GF-D8 (cell line): ENCODE results near the gene TDRD5.

ENCODE experiments used
- DNase-seq: peaks from one replicate; lab custom pipeline; 2025; lab: John Stamatoyannopoulos, UW

Gene TDRD5

GRCh38 chr1:179591592-179592580, at the start of gene TDRD5:
Gene TDRD5 (plus strand): TSS chr1:179591832. CDS start chr1:179592616, 784 bp downstream.
- no peak for DNase-seq

DNA sequence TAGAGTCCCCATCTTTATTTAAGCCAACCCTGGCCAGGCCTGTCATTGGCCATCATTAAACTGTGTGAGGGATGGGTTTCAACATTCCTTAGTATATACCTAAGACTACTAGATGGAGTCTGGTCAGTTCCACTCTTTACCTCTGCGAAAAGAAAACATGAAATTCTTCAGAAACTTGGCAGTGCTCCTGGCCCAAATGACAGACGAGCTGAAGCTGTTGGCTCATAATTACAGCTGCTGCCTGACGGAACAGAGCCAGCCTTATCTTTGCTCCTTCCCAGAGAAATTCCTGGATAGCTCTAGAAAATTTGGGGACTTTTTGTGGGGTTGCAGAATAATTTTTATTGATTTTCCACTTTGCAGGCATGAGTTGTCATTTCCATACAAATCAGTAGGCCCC, 46.3 kb upstream of the TDRD5 start:
- no peak for DNase-seq

- no peak for DNase-seq
Measured at GRCh38 chr1:179547021-179547535, 44.6 kb upstream of the TDRD5 start.

DNA sequence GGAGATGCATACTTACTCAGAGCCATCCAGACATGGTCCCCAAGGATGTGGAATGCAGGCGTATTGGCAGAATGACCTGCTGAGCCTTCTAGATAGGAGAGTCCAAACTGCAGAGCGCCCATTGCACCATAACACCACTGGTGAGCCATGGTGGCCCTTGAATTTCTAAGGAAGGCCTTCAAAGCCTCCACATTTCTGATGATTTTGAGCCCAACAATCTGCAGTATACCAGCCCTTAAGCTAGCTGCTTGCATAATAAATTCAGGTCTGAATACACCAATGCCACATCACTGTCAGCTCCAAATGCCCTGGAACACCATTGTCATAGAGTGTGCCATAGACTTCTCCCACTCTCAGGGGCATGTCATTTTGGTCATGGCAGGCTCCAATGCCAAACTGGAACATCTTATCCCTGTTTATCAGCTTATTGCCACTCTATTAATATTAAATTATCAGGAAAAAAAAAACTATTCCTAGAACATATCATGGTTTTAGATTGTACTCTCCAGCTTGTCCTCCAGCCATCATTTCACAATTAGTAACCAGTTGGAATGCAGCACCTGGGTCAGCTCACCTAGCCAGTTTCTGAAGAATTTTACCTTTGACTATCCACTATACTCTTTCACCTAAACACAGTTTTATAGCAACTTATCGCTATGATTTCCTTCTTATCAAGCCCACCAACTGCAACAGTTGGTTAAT, 42.8 kb upstream of the TDRD5 start:
- no peak for DNase-seq

- no peak for DNase-seq
Measured at GRCh38 chr1:179549368-179549700, 42.3 kb upstream of the TDRD5 start.

DNA sequence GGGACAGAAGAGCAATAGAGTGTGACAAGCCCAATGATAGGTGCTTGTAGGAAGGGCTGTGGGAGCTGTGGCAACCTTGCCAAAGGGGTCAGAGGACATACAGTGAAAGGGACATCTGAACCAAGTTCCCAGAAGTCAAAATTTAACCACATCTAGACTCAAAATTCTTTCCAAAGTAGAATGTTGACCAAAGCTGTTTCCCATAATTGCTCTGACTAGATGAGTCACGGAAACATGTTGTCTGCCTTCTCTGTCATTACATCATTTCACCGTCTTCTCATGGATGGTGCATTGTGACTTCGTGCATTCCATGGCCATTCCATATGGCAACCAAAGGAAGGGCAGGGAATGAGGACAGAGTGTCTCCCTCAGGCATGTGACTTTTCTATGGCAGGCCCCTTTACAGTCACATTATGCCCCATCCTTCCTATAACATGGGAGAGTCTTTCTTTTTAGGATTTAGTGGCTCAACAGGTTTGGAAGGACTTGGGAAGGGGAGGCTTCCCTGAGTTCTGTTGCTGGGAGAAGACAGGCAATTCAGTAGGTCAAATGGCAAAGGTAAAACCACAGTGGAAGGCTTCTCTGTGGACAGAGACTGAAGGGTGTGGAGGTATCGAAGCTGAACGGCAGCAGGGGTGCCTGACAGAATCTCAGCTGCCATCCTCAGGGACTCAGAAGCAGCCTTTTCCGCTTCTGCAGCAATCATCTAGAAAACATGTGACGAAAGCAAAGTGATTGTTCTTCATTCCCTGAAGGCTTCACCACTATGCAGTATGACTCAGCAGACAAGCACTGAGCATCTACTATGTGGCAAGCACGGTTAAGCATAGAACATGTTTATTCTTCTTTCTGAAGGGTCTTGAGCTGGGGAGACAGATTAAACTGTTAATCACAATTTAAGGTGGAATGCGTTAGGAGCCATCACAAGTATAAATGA, 40.6 kb upstream of the TDRD5 start:
- no peak for DNase-seq

DNA sequence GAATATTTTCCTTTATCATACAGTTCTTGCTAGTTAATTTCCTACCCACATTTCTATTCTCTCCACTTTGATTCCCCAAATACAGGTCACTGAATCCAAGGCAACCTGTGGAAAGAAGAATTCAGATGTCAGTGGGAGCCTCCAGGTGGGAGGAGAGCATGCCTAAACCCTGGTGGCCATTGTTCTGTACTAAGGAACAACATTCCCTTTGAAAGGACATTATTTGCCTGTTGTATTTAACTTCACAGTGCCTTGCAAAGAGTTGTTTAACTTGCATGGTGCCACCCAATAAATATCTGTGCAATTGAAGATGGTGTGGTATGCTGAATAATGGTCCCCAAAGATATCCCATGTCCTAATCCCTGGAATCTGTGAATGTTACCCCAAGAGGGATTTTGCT, 37.2 kb upstream of the TDRD5 start:
- no peak for DNase-seq

DNA sequence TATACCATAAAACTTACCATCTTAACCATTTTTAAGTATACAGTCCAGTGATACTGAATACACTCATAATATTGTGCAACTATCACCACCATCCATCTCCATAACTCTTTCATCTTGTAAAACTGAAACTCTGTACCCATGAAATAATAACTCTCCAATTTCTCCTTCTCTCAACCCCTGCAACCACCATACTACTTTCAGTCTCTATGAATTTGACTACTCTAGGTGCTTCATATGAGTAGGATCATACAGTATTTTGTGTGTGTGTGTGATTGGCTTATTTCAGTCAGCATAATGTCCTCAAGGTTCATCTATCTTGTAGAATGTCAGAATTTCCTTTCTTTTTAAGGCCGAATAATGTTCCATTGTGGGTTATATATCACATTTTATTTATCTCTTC, 33.6 kb upstream of the TDRD5 start:
- no peak for DNase-seq

DNA sequence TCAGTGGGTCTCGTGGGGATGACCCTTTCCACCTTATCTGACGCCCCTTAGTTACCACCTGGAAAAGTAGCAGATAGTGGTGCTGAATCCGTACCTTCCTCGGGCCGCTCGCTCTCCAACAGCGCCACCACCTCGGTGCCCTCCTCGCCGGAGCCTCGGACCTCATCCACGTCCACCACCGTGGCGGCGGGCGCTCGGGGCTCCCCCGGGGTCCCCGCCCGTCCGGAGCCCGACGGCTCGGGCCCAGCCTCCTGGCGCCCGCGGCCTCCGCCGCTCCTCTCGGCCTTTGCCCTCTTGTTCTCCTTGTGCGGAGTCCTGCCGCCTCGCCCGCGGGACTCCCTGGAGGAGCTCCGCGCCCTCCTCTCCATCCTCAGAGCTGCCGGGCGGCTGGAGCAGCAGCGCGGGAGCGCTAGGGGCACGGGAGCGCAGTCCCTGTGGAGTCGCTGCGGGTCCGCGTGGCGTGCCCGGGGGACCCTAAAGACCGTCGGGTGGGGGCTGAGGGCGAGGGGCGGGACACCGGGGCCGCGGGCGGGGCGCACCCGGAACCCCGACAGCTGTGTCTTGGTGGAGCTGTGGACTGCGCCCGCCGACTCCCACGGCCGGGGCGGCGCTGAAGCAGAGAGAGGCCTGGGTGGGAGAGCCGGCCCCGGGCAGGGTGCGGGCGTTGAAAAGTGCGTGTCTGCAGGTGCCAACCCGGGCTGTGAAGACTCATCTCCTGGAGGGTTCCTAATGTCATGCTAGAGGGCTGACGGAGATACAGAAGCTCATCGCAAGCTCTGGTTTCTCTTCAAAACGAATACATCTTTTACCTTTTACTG, 15.9 kb upstream of the TDRD5 start, which contains the start of gene NPHS2:
NPHS2 (minus strand) TSS at position 452 of the 818 bp plus-strand sequence; CDS start at position 368, 84 bp downstream.
- DNase-seq, result no peak

- DNase-seq, result no peak
Measured at GRCh38 chr1:179576509-179576908, 15.1 kb upstream of the TDRD5 start.

DNA sequence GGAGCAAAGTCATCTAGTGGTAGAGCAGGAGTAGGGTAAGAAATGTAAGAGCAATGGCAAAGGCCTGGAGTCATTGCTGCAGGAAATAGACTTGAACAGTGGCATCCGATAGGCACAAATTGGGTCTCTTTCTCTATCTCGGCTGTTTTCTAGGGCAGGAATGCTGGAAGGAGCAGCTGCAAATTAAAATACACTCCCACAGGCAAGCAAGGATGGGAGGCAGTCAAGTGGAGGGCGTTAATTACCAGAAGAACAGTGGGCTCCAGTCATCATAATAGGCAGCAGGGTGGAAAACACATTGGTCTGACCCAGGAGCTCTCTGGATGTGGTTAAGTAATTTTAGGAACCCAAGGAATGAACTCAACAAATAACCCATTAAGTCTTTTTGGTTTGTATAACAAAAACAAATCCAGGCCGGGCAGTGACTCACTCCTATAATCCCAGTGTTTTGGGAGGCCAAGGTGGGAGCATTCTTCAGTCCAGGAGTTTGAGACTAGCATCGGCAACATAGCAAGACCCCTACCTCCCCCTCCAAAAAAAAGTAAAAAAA, 7.8 kb upstream of the TDRD5 start:
- no peak for DNase-seq

- no peak for DNase-seq
Measured at GRCh38 chr1:179586107-179586823, 5.4 kb upstream of the TDRD5 start.

DNA sequence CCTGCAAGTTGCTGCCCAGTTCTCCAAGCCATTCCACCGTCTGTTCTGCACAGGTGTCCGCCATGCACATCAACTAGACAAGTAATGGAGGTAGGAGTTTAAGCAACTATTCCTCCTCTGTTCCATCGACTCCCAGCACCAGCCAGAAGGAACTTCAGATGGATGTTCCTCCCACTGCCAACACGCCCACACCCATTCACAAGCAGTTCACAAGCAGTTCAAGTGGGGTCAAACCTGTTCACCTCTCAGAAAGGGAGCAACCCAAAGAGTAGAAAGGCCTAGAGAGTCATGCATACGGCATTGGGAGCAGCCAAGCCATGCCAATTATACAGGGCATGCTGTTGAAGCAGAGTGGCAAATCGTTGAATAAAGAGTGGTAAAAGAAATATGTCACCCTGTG, 4.3 kb upstream of the TDRD5 start:
- DNase-seq, result no peak

DNA sequence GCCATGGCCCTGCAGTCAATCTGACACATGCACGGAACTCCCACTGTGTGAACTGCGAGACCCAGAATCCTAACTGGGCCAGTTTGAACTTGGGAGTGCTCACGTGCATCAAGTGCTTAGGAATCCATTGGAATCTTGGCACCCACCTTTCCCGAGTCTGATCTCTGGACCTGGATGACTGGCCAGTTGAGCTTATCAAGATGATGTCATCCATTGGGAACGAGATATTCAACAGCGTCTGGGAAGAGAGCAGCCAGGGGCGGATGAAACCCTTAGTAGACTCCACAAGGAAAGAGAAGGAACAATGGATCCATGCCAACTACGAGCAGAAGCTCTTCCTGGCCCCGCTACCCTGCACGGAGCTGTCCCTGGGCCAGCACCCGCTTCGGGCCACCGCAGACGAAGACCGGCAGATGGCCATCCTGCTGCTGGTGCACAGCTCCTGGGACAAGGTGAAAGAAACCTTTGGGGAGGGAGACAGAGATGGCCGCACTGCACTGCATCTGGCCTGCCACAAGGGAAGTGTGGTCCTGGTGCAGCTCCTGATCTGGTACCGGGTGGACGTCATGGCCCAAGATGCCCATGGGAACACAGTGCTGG, 3.1 kb upstream of the TDRD5 start:
- DNase-seq, result no peak

GRCh38 chr1:179589509-179589908, 2.1 kb upstream of the TDRD5 start:
- DNase-seq, result no peak

GRCh38 chr1:179590671-179591070, 961 bp upstream of the TDRD5 start:
- no peak for DNase-seq

DNA sequence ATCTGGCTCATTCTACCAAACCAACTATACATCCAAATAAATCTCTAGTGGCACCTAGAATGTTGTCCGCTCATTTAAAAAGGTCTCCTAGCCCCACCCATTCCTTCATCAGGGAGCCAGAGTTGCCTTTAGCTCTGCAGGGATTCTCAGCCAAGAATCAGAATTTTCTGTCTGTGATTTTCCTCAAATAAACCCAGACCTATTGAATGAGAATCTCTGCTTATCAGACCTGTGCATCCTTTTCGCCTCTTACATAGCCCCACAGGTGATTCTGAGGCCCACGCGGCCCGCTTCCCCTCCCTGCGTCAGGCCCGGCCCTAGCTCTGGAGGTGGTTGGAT, 410 bp upstream of the TDRD5 start:
- DNase-seq, result no peak

DNA sequence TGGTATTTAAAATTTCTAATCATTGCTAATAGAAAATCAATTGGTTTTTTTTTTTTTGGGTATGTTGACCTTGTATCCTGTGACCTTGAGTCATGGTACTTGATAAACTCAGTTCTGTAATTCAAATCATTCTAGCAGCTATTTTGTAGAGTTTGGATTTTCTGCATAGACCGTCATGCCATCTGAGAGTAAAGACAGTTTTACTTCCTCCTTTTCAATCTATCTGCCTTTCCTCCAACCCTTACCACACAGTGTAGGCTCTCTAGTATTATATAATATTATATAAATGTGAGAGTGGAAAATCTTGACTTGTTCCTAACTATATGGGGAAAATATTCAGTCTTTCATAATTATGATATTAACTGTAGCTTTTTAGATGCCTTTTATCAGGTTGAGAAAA, 7.0 kb downstream of the TDRD5 start:
- no peak for DNase-seq

GRCh38 chr1:179599623-179600249, 8.1 kb downstream of the TDRD5 start:
- DNase-seq, result no peak
